Measurements from ENCODE around the gene FIBCD1. TPM values are rescaled to one million over a fixed set of nuclear protein-coding genes. Genes with fewer than 3 reads are reported as not detected.

FIBCD1 gene
- total and polyA plus RNA-seq, 9 of the 15 experiments (the other 6 are each of a cell fraction or from before 2014, with no cell fraction given), result 0.53 to 1.2 (median 0.95) TPM; not detected in 4

DNA sequence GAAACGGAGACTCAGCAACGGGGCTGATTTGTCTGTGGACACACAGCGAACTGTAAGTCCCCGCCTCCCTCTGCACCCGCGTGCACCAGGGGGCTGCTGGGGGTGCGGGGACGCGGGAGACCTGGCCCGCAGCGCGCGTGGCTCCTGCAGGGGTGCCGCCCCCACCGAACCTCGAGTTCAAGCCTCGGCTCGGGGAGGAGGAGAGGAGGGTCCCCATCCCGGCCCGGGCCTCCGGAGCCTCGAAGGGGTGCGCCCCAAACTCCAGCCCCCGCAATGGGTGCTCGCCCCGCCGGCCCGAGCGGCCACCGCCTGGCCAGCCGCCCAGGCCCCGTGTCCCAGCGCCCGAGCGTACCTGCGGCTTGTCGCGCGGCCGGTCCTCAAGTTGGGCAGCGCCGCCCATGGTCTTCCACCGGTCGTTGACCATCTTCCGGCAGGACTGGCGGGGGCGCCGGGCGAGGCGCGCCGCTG is 829 bp downstream of the FIBCD1 start:
- Histone ChIP-seq H2AFZ (ENCODE audit: low read depth, low read length) (no peak overlapping the region), H3K36me3 (ENCODE audit: control insufficient read depth, insufficient read depth, low read length) (no peaks in the 10 kb centered on the region), H3K27me3 (ENCODE audit: control insufficient read depth in 2 of 2, insufficient read depth in 2 of 2, low read length in 2 of 2) (peaks cover 70 to 94% of the 10 kb centered on the region in 2 experiments), H3K4me1 (replicated peaks in 1 of 2; ENCODE audit: control insufficient read depth in 2 of 2, insufficient read depth in 2 of 2, low read length in 2 of 2) (peaks cover 0 to 42% of the 10 kb centered on the region in 2 experiments; a peak in 3 of 5 replicates), H3K79me2 (ENCODE audit: control insufficient read depth, insufficient read depth, low read length) (no peaks in the 10 kb centered on the region), H4K20me1 (replicated peaks; ENCODE audit: control insufficient read depth, insufficient read depth, low read length) (peaks cover 74% of the 10 kb centered on the region), H3K9ac (ENCODE audit: insufficient read depth in 1 of 2, low read depth in 2 of 2, low read length in 2 of 2) (no peak overlapping the region), H3K4me3 (peak overlapping the region; percentile 41; the same call in 1 of the 2 replicates), H3K9me3 (replicated peaks; ENCODE audit: control insufficient read depth, insufficient read depth, low read depth, low read length) (no peaks in the 10 kb centered on the region), H3K27ac (ENCODE audit: extremely low read depth, low read depth, low read length) (no peak overlapping the region), H3K4me2 (ENCODE audit: insufficient read depth, low read length) (no peak overlapping the region; the same call in 1 of the 2 replicates), H3K9me1 (ENCODE audit: control insufficient read depth, insufficient read depth, low read length) (peaks cover 6% of the 10 kb centered on the region)
- WGBS (ENCODE audit: insufficient coverage, low coverage, missing lambda C conversion rate), result 26% methylated on average over 52 of the region's 52 CpGs
- TF ChIP-seq ZNF174 (CRISPR knock-in tag; IDR thresholded peaks at IDR 0.05), result no peak
- no peak for ATAC-seq
- BruUV-seq (replicated peaks), result no TSS peak
- ChIA-PET POLR2A (interaction anchor here (7.3 to 26.8 kb wide), 2 partner anchors 7 to 26 kb away, joined by 93 to 582 read pairs; no protein-coding TSS in a partner anchor), CTCF (ENCODE audit: low intra/inter-chr PET ratio) (interaction anchor here (0.7 to 6.7 kb wide), 4 partner anchors 71 to 653 kb away, joined by 3 to 135 read pairs (median 3); no protein-coding TSS in a partner anchor)
- intact Hi-C loops (cut with micrococcal nuclease) (no loop called here), in situ Hi-C loops (cut with MboI) (no loop called here)
- no peak for FAIRE-seq
- no peak for DNase-seq (ENCODE audit: extremely low read depth in 1 of 4, low spot score in 3 of 4)

DNA sequence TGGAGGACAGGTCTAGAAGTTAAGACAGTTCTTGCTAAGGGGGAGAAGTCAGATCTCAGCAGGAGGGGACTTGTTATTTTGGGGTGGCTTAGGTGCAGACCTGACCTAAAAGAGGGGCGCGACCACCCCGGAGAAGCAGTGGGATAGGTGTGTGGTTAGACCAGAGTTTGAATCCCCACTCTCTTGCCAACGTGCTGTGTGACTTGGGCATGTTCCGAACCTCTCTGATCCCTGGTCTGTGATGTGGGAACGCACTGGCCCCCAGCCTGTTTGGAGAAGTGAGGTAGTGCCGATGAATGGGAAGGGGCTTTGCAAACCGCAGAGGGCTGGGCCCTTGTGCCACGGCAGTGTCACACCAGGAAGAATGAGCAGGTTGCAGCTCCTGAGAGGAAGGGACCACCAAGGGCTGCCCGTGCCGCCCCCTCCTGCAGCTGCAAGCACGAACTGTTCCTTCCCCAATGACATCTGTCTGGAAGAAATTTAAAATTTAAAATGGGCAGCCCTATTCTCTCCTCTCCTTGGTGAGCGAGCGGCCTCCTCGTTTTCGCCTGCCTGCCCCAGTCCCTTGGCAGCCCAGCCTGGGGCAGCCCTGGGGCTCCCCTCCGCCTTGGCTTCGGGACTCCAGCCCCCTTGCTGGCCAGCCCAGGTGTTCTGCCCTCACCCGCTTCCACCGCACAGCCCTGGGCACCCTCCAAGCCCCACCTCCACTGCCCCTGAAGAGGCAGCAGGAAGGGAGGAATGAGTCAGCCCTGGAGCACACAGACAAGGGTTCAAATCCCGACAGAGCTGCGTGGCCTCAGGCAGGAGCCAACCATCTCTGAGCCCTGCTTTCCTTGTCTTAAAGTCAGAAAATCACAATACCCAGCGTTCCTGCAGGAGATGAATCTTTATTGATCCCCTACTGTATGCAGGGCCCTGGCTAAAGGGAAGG is 1.6 kb downstream of the FIBCD1 start:
- 15% methylated on average over 23 of the region's 23 CpGs for WGBS (ENCODE audit: insufficient coverage, low coverage, missing lambda C conversion rate)
- Histone ChIP-seq H3K9me1 (ENCODE audit: control insufficient read depth, insufficient read depth, low read length) (peaks cover 6% of the 10 kb centered on the region), H3K36me3 (ENCODE audit: control insufficient read depth, insufficient read depth, low read length) (no peaks in the 10 kb centered on the region), H3K9me3 (replicated peaks; ENCODE audit: control insufficient read depth, insufficient read depth, low read depth, low read length) (no peaks in the 10 kb centered on the region), H3K27me3 (ENCODE audit: control insufficient read depth in 2 of 2, insufficient read depth in 2 of 2, low read length in 2 of 2) (peaks cover 72 to 94% of the 10 kb centered on the region in 2 experiments), H3K4me3 (no peak overlapping the region), H3K4me1 (replicated peaks in 1 of 2; ENCODE audit: control insufficient read depth in 2 of 2, insufficient read depth in 2 of 2, low read length in 2 of 2) (peaks cover 0 to 45% of the 10 kb centered on the region in 2 experiments; a peak in 3 of 5 replicates), H4K20me1 (replicated peaks; ENCODE audit: control insufficient read depth, insufficient read depth, low read length) (peaks cover 81% of the 10 kb centered on the region), H3K4me2 (ENCODE audit: insufficient read depth, low read length) (no peak overlapping the region), H3K9ac (ENCODE audit: insufficient read depth in 1 of 2, low read depth in 2 of 2, low read length in 2 of 2) (no peak overlapping the region), H3K27ac (ENCODE audit: extremely low read depth, low read depth, low read length) (no peak overlapping the region), H2AFZ (ENCODE audit: low read depth, low read length) (no peak overlapping the region), H3K79me2 (ENCODE audit: control insufficient read depth, insufficient read depth, low read length) (no peaks in the 10 kb centered on the region)
- no peak for FAIRE-seq
- POLR2A ChIA-PET, result interaction anchor here (0.5 to 26.8 kb wide), 10 partner anchors 8 to 584 kb away, joined by 3 to 582 read pairs (median 7); partner anchors contain the start of gene QRFP
- CTCF ChIA-PET (ENCODE audit: low intra/inter-chr PET ratio), result interaction anchor here (0.6 to 6.7 kb wide), 3 partner anchors 70 to 1662 kb away, joined by 3 to 135 read pairs (median 3); no protein-coding TSS in a partner anchor
- ATAC-seq, result no peak
- no TSS peak for BruUV-seq (replicated peaks)
- in situ Hi-C loops (cut with MboI), result no loop called here
- DNase-seq (ENCODE audit: extremely low read depth in 1 of 4, low spot score in 3 of 4), result peak; percentile 48 to 67 (median 60)
- intact Hi-C loops (cut with micrococcal nuclease), result no loop called here
- no peak for TF ChIP-seq C11orf30 (IDR thresholded peaks at IDR 0.05; ENCODE audit: low read depth)
- TF ChIP-seq NR2F6 (CRISPR knock-in tag; IDR thresholded peaks at IDR 0.05), result no peak
- no peak for TF ChIP-seq NFRKB (IDR thresholded peaks at IDR 0.05; ENCODE audit: low read depth)
- TF ChIP-seq CBFB (CRISPR knock-in tag; IDR thresholded peaks at IDR 0.05), result no peak
- no peak for TF ChIP-seq SIX5 (IDR thresholded peaks at IDR 0.05; ENCODE audit: borderline replicate concordance in 1 of 2, insufficient read depth in 1 of 2, low read depth in 1 of 2, low read length in 2 of 2)

Data from K562 (cell line).